NCI-H774 (cell line): Measurements from ENCODE around the gene GID8.

Experiments
- DNase-seq: peaks from one replicate; lab custom pipeline; 2025; lab: John Stamatoyannopoulos, UW

GID8 gene

GRCh38 chr20:62938105-62938888 lies at the start of gene GID8:
GID8 (plus strand) TSS chr20:62938147; CDS start chr20:62941503, 3,356 bp downstream.
- DNase-seq, result no peak

GRCh38 chr20:62888406-62888805 lies 49.5 kb upstream of the GID8 start:
- no peak for DNase-seq

GRCh38 chr20:62888910-62889309 lies 49.0 kb upstream of the GID8 start:
- DNase-seq, result no peak

GRCh38 chr20:62889411-62889810 lies 48.5 kb upstream of the GID8 start:
- DNase-seq, result no peak

- DNase-seq, result no peak
Measured at GRCh38 chr20:62889871-62890270, 48.1 kb upstream of the GID8 start.

GRCh38 chr20:62890444-62890843 lies 47.5 kb upstream of the GID8 start:
- no peak for DNase-seq

GRCh38 chr20:62891111-62891510 lies 46.8 kb upstream of the GID8 start:
- no peak for DNase-seq

GRCh38 chr20:62892348-62893304 lies 45.3 kb upstream of the GID8 start:
- DNase-seq, result no peak

GRCh38 chr20:62893700-62894099 lies 44.2 kb upstream of the GID8 start:
- no peak for DNase-seq

- DNase-seq, result no peak
Measured at GRCh38 chr20:62894261-62894660, 43.7 kb upstream of the GID8 start.

GRCh38 chr20:62895539-62895938 lies 42.4 kb upstream of the GID8 start:
- DNase-seq, result no peak

- no peak for DNase-seq
Measured at GRCh38 chr20:62896526-62896925, 41.4 kb upstream of the GID8 start.

GRCh38 chr20:62897666-62898065 lies 40.3 kb upstream of the GID8 start:
- no peak for DNase-seq

- DNase-seq, result no peak
Measured at GRCh38 chr20:62898093-62898964, 39.6 kb upstream of the GID8 start.

GRCh38 chr20:62898970-62899632 lies 38.8 kb upstream of the GID8 start:
- no peak for DNase-seq

- DNase-seq, result no peak
Measured at GRCh38 chr20:62899633-62900051, 38.3 kb upstream of the GID8 start.

GRCh38 chr20:62900052-62900691 lies 37.8 kb upstream of the GID8 start:
- peak; percentile 65 for DNase-seq

GRCh38 chr20:62900692-62901584 lies 37.0 kb upstream of the GID8 start:
- DNase-seq, result peak; percentile 48

GRCh38 chr20:62901891-62902290 lies 36.1 kb upstream of the GID8 start:
- no peak for DNase-seq
